ENCODE results near the gene OCRL. TPM values are rescaled to one million over a fixed set of nuclear protein-coding genes. Genes with fewer than 3 reads are reported as not detected.
A peak's percentile ranks its signal among the peaks of the same experiment; 100 is the strongest.

Gene OCRL
- total RNA-seq, 1 donor from 2014 or later = 49.8 TPM

DNA sequence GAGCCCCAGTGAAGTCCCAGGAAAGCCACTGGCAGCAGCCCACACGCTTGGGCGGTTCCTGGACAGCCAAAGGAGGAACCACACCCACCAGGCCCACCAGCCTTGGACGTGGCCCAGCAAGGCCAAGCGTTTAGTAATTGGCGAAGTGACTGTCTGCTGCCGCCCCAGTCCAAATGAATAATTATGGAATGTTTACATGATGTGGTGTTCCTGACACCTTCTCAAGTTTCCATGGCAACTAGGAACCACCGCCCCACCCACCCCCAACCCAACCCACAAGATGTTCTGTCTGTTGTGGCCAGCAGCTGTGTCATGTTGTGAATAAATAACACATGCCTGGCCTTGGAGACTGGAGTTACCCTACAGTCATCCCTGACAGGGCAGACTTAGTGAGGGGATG is 92.4 kb downstream of the OCRL start:
- Mint-ChIP-seq H3K4me1 (ENCODE audit: unreplicated experiment) (no peaks in the 10 kb centered on the region), H3K27me3 (ENCODE audit: unreplicated experiment) (no peaks in the 10 kb centered on the region), H3K9me3 (ENCODE audit: unreplicated experiment) (no peaks in the 10 kb centered on the region), H3K4me3 (ENCODE audit: unreplicated experiment) (no peak overlapping the region), H3K36me3 (ENCODE audit: unreplicated experiment) (no peaks in the 10 kb centered on the region), H3K27ac (ENCODE audit: unreplicated experiment) (no peak overlapping the region)
- TF ChIP-seq, protein P1, sequence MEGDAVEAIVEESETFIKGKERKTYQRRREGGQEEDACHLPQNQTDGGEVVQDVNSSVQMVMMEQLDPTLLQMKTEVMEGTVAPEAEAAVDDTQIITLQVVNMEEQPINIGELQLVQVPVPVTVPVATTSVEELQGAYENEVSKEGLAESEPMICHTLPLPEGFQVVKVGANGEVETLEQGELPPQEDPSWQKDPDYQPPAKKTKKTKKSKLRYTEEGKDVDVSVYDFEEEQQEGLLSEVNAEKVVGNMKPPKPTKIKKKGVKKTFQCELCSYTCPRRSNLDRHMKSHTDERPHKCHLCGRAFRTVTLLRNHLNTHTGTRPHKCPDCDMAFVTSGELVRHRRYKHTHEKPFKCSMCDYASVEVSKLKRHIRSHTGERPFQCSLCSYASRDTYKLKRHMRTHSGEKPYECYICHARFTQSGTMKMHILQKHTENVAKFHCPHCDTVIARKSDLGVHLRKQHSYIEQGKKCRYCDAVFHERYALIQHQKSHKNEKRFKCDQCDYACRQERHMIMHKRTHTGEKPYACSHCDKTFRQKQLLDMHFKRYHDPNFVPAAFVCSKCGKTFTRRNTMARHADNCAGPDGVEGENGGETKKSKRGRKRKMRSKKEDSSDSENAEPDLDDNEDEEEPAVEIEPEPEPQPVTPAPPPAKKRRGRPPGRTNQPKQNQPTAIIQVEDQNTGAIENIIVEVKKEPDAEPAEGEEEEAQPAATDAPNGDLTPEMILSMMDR (IDR thresholded peaks at IDR 0.05) = no peak
- no peak for DNase-seq (ENCODE audit: extremely low spot score, unreplicated experiment)

DNA sequence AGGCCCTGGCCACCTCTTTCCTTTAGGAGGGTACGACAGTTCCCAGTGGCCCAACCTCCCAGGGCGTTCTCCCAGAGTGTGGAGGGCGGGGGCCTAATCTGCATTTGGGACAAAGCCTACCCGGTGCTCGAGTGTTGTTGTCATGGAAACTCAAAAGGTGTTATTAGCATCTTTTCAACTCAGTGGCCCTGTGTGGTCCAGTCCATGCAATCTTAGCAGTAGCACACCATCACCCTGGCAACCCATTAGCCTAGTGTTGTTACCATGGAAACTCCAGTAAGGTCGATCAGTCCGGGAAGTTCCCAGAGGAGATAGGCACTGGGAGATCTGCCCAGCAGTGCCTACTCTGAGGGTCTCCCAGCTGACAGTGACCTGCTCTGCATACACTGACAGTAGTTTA is 94.5 kb downstream of the OCRL start:
- Mint-ChIP-seq H3K4me1 (ENCODE audit: unreplicated experiment) (no peaks in the 10 kb centered on the region), H3K36me3 (ENCODE audit: unreplicated experiment) (no peaks in the 10 kb centered on the region), H3K4me3 (ENCODE audit: unreplicated experiment) (no peak overlapping the region), H3K27me3 (ENCODE audit: unreplicated experiment) (no peaks in the 10 kb centered on the region), H3K9me3 (ENCODE audit: unreplicated experiment) (no peaks in the 10 kb centered on the region), H3K27ac (ENCODE audit: unreplicated experiment) (no peak overlapping the region)
- no peak for DNase-seq (ENCODE audit: extremely low spot score, unreplicated experiment)
- TF ChIP-seq, protein P1 (IDR thresholded peaks at IDR 0.05) = no peak

DNA sequence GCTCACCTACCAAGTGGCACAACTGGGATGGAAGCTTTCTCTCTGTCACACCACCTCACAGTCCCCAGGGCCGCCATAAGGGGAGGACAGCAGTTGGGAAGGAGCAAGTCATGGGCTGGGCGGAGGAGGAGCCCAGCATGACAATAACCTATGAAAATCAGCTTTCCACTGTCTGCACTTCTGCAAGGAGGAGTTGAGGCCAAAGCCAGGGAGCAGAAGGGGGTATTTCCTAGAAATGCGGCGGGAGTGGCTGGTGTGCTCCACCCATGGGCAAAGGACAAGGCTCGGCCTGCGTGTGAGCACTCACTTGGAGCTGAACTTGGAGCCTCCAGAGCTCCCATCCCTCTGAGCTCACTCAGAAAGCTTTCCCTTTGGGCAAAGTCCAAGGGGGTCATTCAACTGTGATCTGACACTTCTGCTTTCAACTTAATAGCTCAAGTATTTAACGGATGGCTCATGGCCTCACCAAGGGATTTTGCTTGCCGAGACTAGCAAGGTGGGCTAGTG is 96.2 kb downstream of the OCRL start:
- TF ChIP-seq, protein P1 (IDR thresholded peaks at IDR 0.05) = no peak
- Mint-ChIP-seq H3K36me3 (ENCODE audit: unreplicated experiment) (no peaks in the 10 kb centered on the region), H3K9me3 (ENCODE audit: unreplicated experiment) (no peaks in the 10 kb centered on the region), H3K27ac (ENCODE audit: unreplicated experiment) (no peak overlapping the region), H3K27me3 (ENCODE audit: unreplicated experiment) (no peaks in the 10 kb centered on the region), H3K4me1 (ENCODE audit: unreplicated experiment) (no peaks in the 10 kb centered on the region), H3K4me3 (ENCODE audit: unreplicated experiment) (no peak overlapping the region)
- no peak for DNase-seq (ENCODE audit: extremely low spot score, unreplicated experiment)

DNA sequence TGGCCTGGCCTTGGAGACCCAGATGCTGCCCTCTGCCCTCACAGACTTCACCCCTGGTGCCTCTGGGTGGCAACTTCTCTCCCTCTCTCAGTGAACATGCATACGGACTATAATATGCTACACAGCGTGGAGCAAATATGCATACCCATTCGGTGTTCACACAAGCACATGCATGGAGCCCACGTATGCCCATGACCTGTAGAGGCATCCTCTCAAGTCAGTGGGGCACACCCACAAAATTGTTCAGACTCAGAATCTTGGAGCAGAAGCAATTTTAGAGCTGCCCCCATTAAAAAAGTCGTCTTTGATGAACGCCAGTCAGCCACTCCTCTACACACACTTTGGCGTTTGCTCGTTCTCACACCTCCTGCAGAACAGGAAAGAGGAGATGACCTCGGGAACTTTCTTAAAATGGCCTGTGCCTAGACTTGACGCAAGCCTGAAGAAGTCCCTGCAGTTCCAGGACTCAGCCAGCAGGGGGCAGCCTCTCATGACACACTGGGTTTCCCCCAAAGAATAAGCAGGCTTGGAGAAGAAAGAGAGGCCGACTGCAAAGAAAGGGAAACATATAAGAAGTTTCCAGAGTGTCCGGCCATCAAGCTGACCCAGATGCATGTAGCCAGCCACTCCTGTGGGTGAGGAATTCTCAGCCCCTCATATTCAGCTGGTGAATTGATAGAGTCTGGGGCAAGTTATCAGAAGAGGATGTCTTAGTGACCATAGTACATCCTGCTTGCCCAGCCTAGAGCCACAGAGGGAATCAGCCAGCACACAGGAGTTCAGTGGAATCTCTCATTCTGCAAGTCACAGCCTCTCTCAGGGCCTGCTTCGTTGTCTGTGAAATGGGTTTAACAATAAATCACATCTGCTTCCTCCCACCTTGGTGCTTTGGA is 97.4 kb downstream of the OCRL start:
- no peaks in the 10 kb centered on the region for H3K9me3 Mint-ChIP-seq (ENCODE audit: unreplicated experiment)
- H3K4me1 Mint-ChIP-seq (ENCODE audit: unreplicated experiment) = no peaks in the 10 kb centered on the region
- H3K27me3 Mint-ChIP-seq (ENCODE audit: unreplicated experiment) = no peaks in the 10 kb centered on the region
- H3K27ac Mint-ChIP-seq (ENCODE audit: unreplicated experiment) = no peak overlapping the region
- no peak overlapping the region for H3K4me3 Mint-ChIP-seq (ENCODE audit: unreplicated experiment)
- TF ChIP-seq, protein P1 (IDR thresholded peaks at IDR 0.05) = peak; percentile 97
- H3K36me3 Mint-ChIP-seq (ENCODE audit: unreplicated experiment) = no peaks in the 10 kb centered on the region
- peak; percentile 91 for DNase-seq (ENCODE audit: extremely low spot score, unreplicated experiment)

DNA sequence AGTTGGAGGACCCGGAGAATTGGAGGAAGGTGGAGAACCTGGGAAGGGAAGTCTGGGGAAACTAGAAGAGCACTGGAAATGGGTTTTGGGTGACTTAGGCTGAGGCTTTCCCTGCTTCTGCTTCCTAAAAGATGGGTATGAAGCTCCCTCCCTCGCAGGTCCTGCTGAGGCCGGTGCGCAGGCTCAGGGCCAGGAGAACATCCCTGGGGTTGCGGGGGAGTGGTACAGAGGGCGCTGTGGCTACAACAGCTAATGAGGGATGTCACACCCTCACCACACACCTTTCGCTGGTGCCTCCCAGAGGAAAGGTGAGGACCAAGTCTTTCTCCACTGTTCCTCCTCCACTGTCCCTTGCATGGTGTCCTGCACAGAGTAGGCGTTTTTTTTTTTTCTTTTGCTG is 98.9 kb downstream of the OCRL start:
- no peaks in the 10 kb centered on the region for H3K4me1 Mint-ChIP-seq (ENCODE audit: unreplicated experiment)
- no peaks in the 10 kb centered on the region for H3K9me3 Mint-ChIP-seq (ENCODE audit: unreplicated experiment)
- no peak overlapping the region for H3K4me3 Mint-ChIP-seq (ENCODE audit: unreplicated experiment)
- H3K27me3 Mint-ChIP-seq (ENCODE audit: unreplicated experiment) = no peaks in the 10 kb centered on the region
- H3K36me3 Mint-ChIP-seq (ENCODE audit: unreplicated experiment) = no peaks in the 10 kb centered on the region
- DNase-seq (ENCODE audit: extremely low spot score, unreplicated experiment) = no peak
- TF ChIP-seq, protein P1 (IDR thresholded peaks at IDR 0.05) = no peak
- H3K27ac Mint-ChIP-seq (ENCODE audit: unreplicated experiment) = no peak overlapping the region

Data from osteocyte (in vitro differentiated cells).